ENCODE results near the gene COL8A1.

DNA sequence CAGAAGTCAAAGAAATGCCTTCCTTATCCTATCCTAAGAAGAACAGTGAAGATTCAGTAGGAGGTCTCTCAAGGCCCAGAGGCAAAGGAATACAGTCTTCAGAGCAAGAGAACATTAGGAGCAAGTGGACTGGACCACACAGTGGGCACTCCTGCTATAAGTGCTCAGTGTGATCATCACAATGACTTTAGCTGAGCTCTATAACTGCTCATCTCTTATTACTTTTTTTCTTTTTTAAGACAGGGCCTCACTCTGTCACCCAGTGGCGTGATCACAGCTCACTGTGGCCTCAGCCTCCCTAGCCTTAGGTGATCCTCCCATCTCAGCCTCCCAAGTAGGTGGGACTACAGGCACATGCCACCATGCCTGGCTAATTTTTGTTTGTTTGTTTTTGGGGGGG lies 48.1 kb downstream of the COL8A1 start:
- TF ChIP-seq CTCF (IDR thresholded peaks at IDR 0.05; ENCODE audit: insufficient read depth, low read length, poor library complexity, severe bottlenecking) (no peak), EZH2phosphoT487 (conservative IDR thresholded peaks at IDR 0.05; ENCODE audit: low read length) (no peak)

Data from SU-DHL-6 (cell line).